ENCODE data around the gene FBXO42. TPM values are rescaled to one million over a fixed set of nuclear protein-coding genes. Genes with fewer than 3 reads are reported as not detected.

The FBXO42 gene
- total and polyA plus RNA-seq, 12 donors = 12.4 to 26.6 (median 20.5) TPM

GRCh38 chr1:16245476-16246196 lies 106.6 kb downstream of the FBXO42 start:
- no peak overlapping the region for H3K4me3 ChIP-seq
- H3K36me3 ChIP-seq = peaks cover 0 to 24% (median 0%) of the 10 kb centered on the region in 9 donors
- intact Hi-C loops (cut with DNase I) = loop anchor here in 9 of 10 donors (2.0 to 10.0 kb wide), 6 partner anchors 107 to 167 kb away; partner anchors contain the start of genes FBXO42 (in 3 of the 9) and SZRD1 (in 2 of the 9)
- TF ChIP-seq CTCF (IDR thresholded peaks at IDR 0.05) = no peak
- 93 to 95% methylated on average over 9 of the region's 9 CpGs for WGBS, 2 donors
- no peaks in the 10 kb centered on the region for H3K9me3 ChIP-seq
- peaks cover 26 to 63% (median 48%) of the 10 kb centered on the region in 9 donors for H3K4me1 ChIP-seq
- H3K27me3 ChIP-seq = no peaks in the 10 kb centered on the region
- ATAC-seq = no peak
- DNase-seq = no peak
- peak overlapping the region in 1 of 10 donors; percentile 85 for H3K27ac ChIP-seq

GRCh38 chr1:16244650-16245285 lies 107.5 kb downstream of the FBXO42 start:
- peak in 1 of 9 donors; percentile 30 for TF ChIP-seq CTCF (IDR thresholded peaks at IDR 0.05)
- peaks cover 20 to 54% (median 40%) of the 10 kb centered on the region in 9 donors for H3K4me1 ChIP-seq

GRCh38 chr1:16243936-16244649 lies 108.2 kb downstream of the FBXO42 start:
- WGBS, 2 donors = 31 to 36% methylated on average over 8 of the region's 8 CpGs
- Histone ChIP-seq H3K27me3 (no peaks in the 10 kb centered on the region), H3K4me3 (no peak overlapping the region), H3K9me3 (no peaks in the 10 kb centered on the region), H3K27ac (peak overlapping the region in 3 of 10 donors; percentile 10 to 46 (median 36)), H3K36me3 (peaks cover 0 to 18% (median 0%) of the 10 kb centered on the region in 9 donors), H3K4me1 (peaks cover 13 to 48% (median 34%) of the 10 kb centered on the region in 9 donors)
- peak; percentile 76 to 87 (median 83) for TF ChIP-seq CTCF (IDR thresholded peaks at IDR 0.05)
- peak; percentile 65 to 76 for DNase-seq
- peak; percentile 7 to 57 (median 38) for ATAC-seq
- intact Hi-C loops (cut with DNase I) = loop anchor here in 9 of 10 donors (1.0 to 10.0 kb wide), 12 partner anchors 37 to 167 kb away; partner anchors contain the start of gene SZRD1 (in 2 of the 9)

More at GRCh38 chr1:16244650-16245285, 107.5 kb downstream of the FBXO42 start:
- Histone ChIP-seq H3K27me3 (no peaks in the 10 kb centered on the region), H3K9me3 (no peaks in the 10 kb centered on the region), H3K4me3 (no peak overlapping the region), H3K27ac (peak overlapping the region in 3 of 10 donors; percentile 10 to 85 (median 36)), H3K36me3 (peaks cover 0 to 18% (median 0%) of the 10 kb centered on the region in 9 donors)
- WGBS, 2 donors = 77 to 79% methylated on average over 8 of the region's 8 CpGs
- no peak for ATAC-seq
- DNase-seq = no peak
- intact Hi-C loops (cut with DNase I) = loop anchor here (1.0 to 10.0 kb wide), 13 partner anchors 37 to 167 kb away; partner anchors contain the start of genes FBXO42 (in 3 of the 10) and SZRD1 (in 2 of the 10)

GRCh38 chr1:16243215-16243610 lies 109.1 kb downstream of the FBXO42 start:
- H3K27ac ChIP-seq = no peak overlapping the region
- DNase-seq (no peak), ATAC-seq (no peak)
- peaks cover 0 to 18% (median 0%) of the 10 kb centered on the region in 9 donors for H3K36me3 ChIP-seq
- H3K4me3 ChIP-seq = no peak overlapping the region
- intact Hi-C loops (cut with DNase I) = loop anchor here in 9 of 10 donors (5.0 to 10.0 kb wide), 9 partner anchors 36 to 166 kb away; partner anchors contain the start of gene SZRD1 (in 2 of the 9)
- H3K9me3 ChIP-seq = no peaks in the 10 kb centered on the region
- H3K4me1 ChIP-seq = peaks cover 5 to 39% (median 25%) of the 10 kb centered on the region in 9 donors
- no peak for TF ChIP-seq CTCF (IDR thresholded peaks at IDR 0.05)
- H3K27me3 ChIP-seq = no peaks in the 10 kb centered on the region
- 68 to 71% methylated on average over 8 of the region's 8 CpGs for WGBS, 2 donors

Data from heart right ventricle (tissue), 16 donors.